IMR-90 (cell line): ENCODE results near the gene CWC22. TPM values are rescaled to one million over a fixed set of nuclear protein-coding genes. Genes with fewer than 3 reads are reported as not detected.

Experiments
- ATAC-seq: fragments of 200-7000 bp; cut with Tn5 transposase; 2 replicates; pipeline ENCODE4 v1.9.1; 2020; ENCODE audit warnings: low read depth, mild to moderate bottlenecking, moderate library complexity
- BruUV-seq: library from RNA; stranded (reverse); fragments of 400-500 nt; replicated peaks from 2 replicates; lab custom pipeline; 2021; lab: Mats Ljungman, UMichigan
- CTCF ChIA-PET: fragments of 300-600 bp; formaldehyde crosslinking; extraction: SDS; loops from one replicate; lab custom pipeline; 2021; ENCODE audit warnings: antibody characterized with exemption; lab: Yijun Ruan, JAX
- POLR2A ChIA-PET: fragments of 300-600 bp; sonication (Branson Sonifier 250); formaldehyde crosslinking; loops from one replicate; lab custom pipeline; 2022; ENCODE audit warnings: antibody characterized with exemption; ENCODE audit not compliant: unreplicated experiment; lab: Charles Lee
- DNase-seq: peaks from one replicate; pipeline ENCODE4 v3.0.0; 2013
- H2AFZ ChIP-seq: replicated peaks from 2 replicates; pipeline ENCODE3; 2013; ENCODE audit warnings: low read length, mild to moderate bottlenecking; ENCODE audit not compliant: poor library complexity
- H2AK5ac ChIP-seq: 2 replicates; pipeline ENCODE4 v1.6.1; 2013; ENCODE audit warnings: low read depth, low read length, inconsistent platforms
- H2AK9ac ChIP-seq: replicated peaks from 2 replicates; pipeline ENCODE3; 2013; ENCODE audit warnings: mild to moderate bottlenecking, low read depth, low read length, moderate library complexity; ENCODE audit not compliant: poor library complexity
- H2BK120ac ChIP-seq: 2 replicates; pipeline ENCODE4 v1.6.1; 2013; ENCODE audit warnings: low read depth, low read length, inconsistent platforms
- H2BK15ac ChIP-seq: 3 replicates; pipeline ENCODE4 v1.6.1; 2013; ENCODE audit warnings: low read depth, low read length, inconsistent platforms
- H2BK20ac ChIP-seq: 2 replicates; pipeline ENCODE4 v1.6.1; 2013; ENCODE audit warnings: low read depth, mild to moderate bottlenecking, inconsistent platforms, low read length, moderate library complexity
- H2BK5ac ChIP-seq: 2 replicates; pipeline ENCODE4 v1.6.1; 2013; ENCODE audit warnings: mild to moderate bottlenecking, low read depth, low read length, inconsistent platforms; ENCODE audit not compliant: poor library complexity, severe bottlenecking
- H3K14ac ChIP-seq: replicated peaks from 2 replicates; pipeline ENCODE4 v1.6.1; 2013; ENCODE audit warnings: low read depth, low read length, inconsistent platforms
- H3K18ac ChIP-seq: 2 replicates; pipeline ENCODE4 v1.6.1; 2013; ENCODE audit warnings: low read depth, low read length, control low read depth
- H3K23ac ChIP-seq: 2 replicates; pipeline ENCODE4 v1.6.1; 2013; ENCODE audit warnings: low read depth, low read length, inconsistent platforms
- H3K27ac ChIP-seq: 2 replicates; pipeline ENCODE4 v1.5.1; 2013; ENCODE audit warnings: mild to moderate bottlenecking, control low read depth, low read length; ENCODE audit not compliant: insufficient read depth
- H3K27me3 ChIP-seq: 2 replicates; pipeline ENCODE4 v1.6.1; 2013; ENCODE audit warnings: low read length; ENCODE audit not compliant: control insufficient read depth, insufficient read depth
- H3K36me3 ChIP-seq: 2 replicates; pipeline ENCODE4 v1.6.1; 2013; ENCODE audit warnings: low read length, mixed read lengths; ENCODE audit not compliant: control insufficient read depth, insufficient read depth
- H3K4ac ChIP-seq: 2 replicates; pipeline ENCODE4 v1.6.1; 2013; ENCODE audit warnings: low read depth, low read length, inconsistent platforms
- H3K4me1 ChIP-seq: 2 replicates; pipeline ENCODE4 v1.6.1; 2013; ENCODE audit warnings: low read length, mixed read lengths; ENCODE audit not compliant: control insufficient read depth, insufficient read depth
- H3K4me2 ChIP-seq: 2 replicates; pipeline ENCODE4 v1.6.1; 2013; ENCODE audit warnings: low read depth, mild to moderate bottlenecking, control low read depth, low read length, moderate library complexity
- H3K4me3 ChIP-seq: 2 replicates; pipeline ENCODE4 v1.5.1; 2013; ENCODE audit warnings: low read depth, mild to moderate bottlenecking, control low read depth, low read length, moderate library complexity; ENCODE audit not compliant: insufficient read depth
- H3K56ac ChIP-seq: 2 replicates; pipeline ENCODE4 v1.6.1; 2013; ENCODE audit warnings: low read length, inconsistent platforms; ENCODE audit not compliant: insufficient read depth; ENCODE audit errors: extremely low read depth
- H3K79me1 ChIP-seq, 2 experiments: 2 replicates each; pipeline ENCODE4 v1.6.1; 2013; ENCODE audit warnings: low read length in 2 of 2, inconsistent platforms in 1 of 2, low read depth in 1 of 2
- H3K9ac ChIP-seq: 2 replicates; pipeline ENCODE4 v1.6.1; 2013; ENCODE audit warnings: low read depth, low read length, control low read depth
- H3K9me1 ChIP-seq: 2 replicates; pipeline ENCODE4 v1.6.1; 2013; ENCODE audit warnings: low read length, inconsistent platforms; ENCODE audit not compliant: insufficient read depth
- H3K9me3 ChIP-seq: 2 replicates; pipeline ENCODE4 v1.6.1; 2013; ENCODE audit warnings: low read length; ENCODE audit not compliant: control insufficient read depth, insufficient read depth
- H4K20me1 ChIP-seq: 2 replicates; pipeline ENCODE4 v1.6.1; 2013; ENCODE audit warnings: low read length, inconsistent platforms; ENCODE audit not compliant: insufficient read depth
- H4K5ac ChIP-seq: 2 replicates; pipeline ENCODE4 v1.6.1; 2013; ENCODE audit warnings: mild to moderate bottlenecking, low read depth, low read length, control low read depth
- H4K8ac ChIP-seq, 2 experiments: 2 replicates each; pipeline ENCODE4 v1.6.1; 2013; ENCODE audit warnings: low read depth in 2 of 2, low read length in 2 of 2, control low read depth in 1 of 2, inconsistent platforms in 1 of 2
- H4K91ac ChIP-seq: 2 replicates; pipeline ENCODE4 v1.6.1; 2013; ENCODE audit warnings: low read depth, low read length, inconsistent platforms; ENCODE audit not compliant: insufficient read depth
- BHLHE40 ChIP-seq: fragments of 150-350 bp; IDR thresholded peaks from 2 replicates; pipeline ENCODE4 v1.6.1; 2016; ENCODE audit warnings: mild to moderate bottlenecking, low read depth, low read length
- CEBPB ChIP-seq: IDR thresholded peaks from 2 replicates; pipeline ENCODE4 v1.6.1; 2012; ENCODE audit warnings: low read depth, low read length, improper control_type of control experiment
- CHD1 ChIP-seq: IDR thresholded peaks from 2 replicates; pipeline ENCODE4 v1.6.1; 2012; ENCODE audit warnings: low read depth, low read length, improper control_type of control experiment
- CTCF ChIP-seq: conservative IDR thresholded peaks from 2 replicates; pipeline ENCODE4 v1.5.1; 2012; ENCODE audit warnings: mild to moderate bottlenecking, low read depth, low read length, improper control_type of control experiment
- ELK1 ChIP-seq: fragments of 150-350 bp; IDR thresholded peaks from 2 replicates; pipeline ENCODE4 v1.6.1; 2016; ENCODE audit warnings: low read depth, mild to moderate bottlenecking, low read length, moderate library complexity, borderline replicate concordance
- FOS ChIP-seq: fragments of 150-350 bp; IDR thresholded peaks from 2 replicates; pipeline ENCODE4 v1.6.1; 2016; ENCODE audit warnings: low read depth, low read length
- MAFK ChIP-seq: IDR thresholded peaks from 2 replicates; pipeline ENCODE4 v1.6.1; 2012; ENCODE audit warnings: low read depth, low read length, improper control_type of control experiment
- MAZ ChIP-seq: IDR thresholded peaks from 2 replicates; pipeline ENCODE4 v1.6.1; 2012; ENCODE audit warnings: low read depth, mild to moderate bottlenecking, low read length, improper control_type of control experiment, moderate library complexity, borderline replicate concordance
- MXI1 ChIP-seq: IDR thresholded peaks from 2 replicates; pipeline ENCODE4 v1.6.1; 2012; ENCODE audit warnings: low read depth, mild to moderate bottlenecking, low read length, moderate library complexity, borderline replicate concordance
- NFE2L2 ChIP-seq: fragments of 150-350 bp; IDR thresholded peaks from 2 replicates; pipeline ENCODE4 v1.6.1; 2016; ENCODE audit warnings: low read depth, mild to moderate bottlenecking, low read length
- POLR2A ChIP-seq: IDR thresholded peaks from 2 replicates; pipeline ENCODE4 v1.6.1; 2012; ENCODE audit warnings: mild to moderate bottlenecking, low read depth, low read length
- RAD21 ChIP-seq: IDR thresholded peaks from 2 replicates; pipeline ENCODE4 v1.6.1; 2012; ENCODE audit warnings: low read length, improper control_type of control experiment
- RCOR1 ChIP-seq: IDR thresholded peaks from 2 replicates; pipeline ENCODE4 v1.6.1; 2012; ENCODE audit warnings: mild to moderate bottlenecking, low read length, improper control_type of control experiment; ENCODE audit not compliant: insufficient replicate concordance
- RFX5 ChIP-seq: IDR thresholded peaks from 2 replicates; pipeline ENCODE4 v1.8.0; 2012; ENCODE audit warnings: low read depth, mild to moderate bottlenecking, low read length, moderate library complexity
- SMC3 ChIP-seq: fragments of 150-350 bp; IDR thresholded peaks from 2 replicates; pipeline ENCODE4 v1.6.1; 2016; ENCODE audit warnings: low read depth, mild to moderate bottlenecking, antibody characterized with exemption, low read length, moderate library complexity
- USF2 ChIP-seq: fragments of 150-350 bp; IDR thresholded peaks from 2 replicates; pipeline ENCODE4 v1.6.1; 2017; ENCODE audit warnings: mild to moderate bottlenecking, antibody characterized with exemption, low read length, low read depth
- WGBS, 2 experiments: methylation state at CpG; one replicate each; pipeline versions ENCODE4 v1.1.5 to v1.1.7; 2013; ENCODE audit warnings: missing lambda C conversion rate in 2 of 2; ENCODE audit not compliant: insufficient read length in 1 of 2; ENCODE audit errors: extremely low coverage in 2 of 2; 5-methylcytosine and 5-hydroxymethylcytosine counted together
- dilution Hi-C: fragments of 300-500 bp; cut with HindIII; formaldehyde crosslinking; loops from one replicate; pipeline ENCODE4 v1.14.3; 2018; ENCODE audit warnings: low sequenced_read_pairs; ENCODE audit not compliant: unreplicated experiment
- in situ Hi-C: fragments of 300-500 bp; cut with MboI; formaldehyde crosslinking; loops from 3 replicates; pipeline ENCODE4 v1.14.3; 2019; ENCODE audit warnings: low sequenced_read_pairs, inconsistent platforms, mixed read lengths
- intact Hi-C: fragments of 100-400 bp; cut with micrococcal nuclease; formaldehyde crosslinking; loops from 2 replicates; pipeline ENCODE4 v1.10.0; 2022
- polyA plus RNA-seq, 3 experiments: library from polyadenylated mRNA; depleted of rRNA; stranded (reverse); fragments of >200 nt; gene quantifications; 2 replicates each; pipeline ENCODE4 v1.2.3, GENCODE V29; 2012; ENCODE audit warnings: low replicate concordance in 1 of 3
- total RNA-seq: library from RNA; depleted of rRNA; stranded (reverse); fragments of >200 nt; gene quantifications from 2 replicates; pipeline ENCODE4 v1.2.3, GENCODE V29; 2012

CWC22 gene
- total and polyA plus RNA-seq, 2 of the 4 experiments (the other 2 are of a cell fraction) = 4.5 to 17.9 TPM

- H2AK5ac ChIP-seq = no peak overlapping the region
- peaks cover 3% of the 10 kb centered on the region; the same call in 1 of the 2 replicates for H4K20me1 ChIP-seq
- H3K23ac ChIP-seq = no peak overlapping the region
- H2AK9ac ChIP-seq = no peak overlapping the region
- no peaks in the 10 kb centered on the region for H3K36me3 ChIP-seq
- no peak for ATAC-seq
- H3K79me1 ChIP-seq = peaks cover 26 to 57% of the 10 kb centered on the region in 2 experiments
- DNase-seq = no peak
- H2AFZ ChIP-seq = no peak overlapping the region
- no peak overlapping the region for H3K56ac ChIP-seq
- no peaks in the 10 kb centered on the region for H3K9me1 ChIP-seq
- H4K91ac ChIP-seq = no peak overlapping the region
- H3K4me2 ChIP-seq = no peak overlapping the region
- H3K4me3 ChIP-seq = no peak overlapping the region
- in situ Hi-C loops (no loop called here), dilution Hi-C loops (no loop called here), intact Hi-C loops (loop anchor here (5.0 kb wide), 1 partner anchor 74 kb away; no protein-coding TSS in a partner anchor)
- no peak overlapping the region for H2BK5ac ChIP-seq
- H4K5ac ChIP-seq = no peak overlapping the region
- H2BK120ac ChIP-seq = no peak overlapping the region
- H2BK15ac ChIP-seq = no peak overlapping the region
- ChIA-PET POLR2A (no interaction called here), CTCF (no interaction called here)
- H4K8ac ChIP-seq = no peak overlapping the region
- H3K4ac ChIP-seq = no peak overlapping the region
- no peak overlapping the region for H3K18ac ChIP-seq
- no peaks in the 10 kb centered on the region for H3K27me3 ChIP-seq
- WGBS, 2 experiments = no CpG with 5 or more reads among the region's 2 CpGs
- TF ChIP-seq CHD1 (no peak), MAZ (no peak), CEBPB (no peak), BHLHE40 (no peak), CTCF (no peak), MAFK (no peak), RCOR1 (no peak), NFE2L2 (no peak), MXI1 (no peak), ELK1 (no peak), USF2 (no peak), POLR2A (no peak), RFX5 (no peak), RAD21 (no peak), SMC3 (no peak), FOS (no peak)
- H3K14ac ChIP-seq = no peak overlapping the region
- no peaks in the 10 kb centered on the region for H3K9me3 ChIP-seq
- H3K27ac ChIP-seq = no peak overlapping the region
- BruUV-seq = no TSS peak
- H3K9ac ChIP-seq = no peak overlapping the region
- H2BK20ac ChIP-seq = no peak overlapping the region
- H3K4me1 ChIP-seq = no peaks in the 10 kb centered on the region
Observed at GRCh38 chr2:180003559-180003958, 3.5 kb downstream of the CWC22 start.
